K562 (cell line): ENCODE measurements around the gene BCR. TPM values are rescaled to one million over a fixed set of nuclear protein-coding genes. Genes with fewer than 3 reads are reported as not detected.

Experiments
- ATF7 ChIP-seq: fragments of 450-650 bp; IDR thresholded peaks from 2 replicates; pipeline ENCODE4 v1.7.1; 2014; ENCODE audit warnings: mild to moderate bottlenecking, moderate library complexity
- ETS2 ChIP-seq: IDR thresholded peaks from 2 replicates; pipeline ENCODE4 v1.6.1; 2016; ENCODE audit warnings: borderline replicate concordance, missing genetic modification characterization, mild to moderate bottlenecking, moderate library complexity, missing compliant biosample characterization; ENCODE audit not compliant: poor library complexity, severe bottlenecking
- PML ChIP-seq: IDR thresholded peaks from 2 replicates; pipeline ENCODE4 v1.6.1; 2012; ENCODE audit warnings: low read length, inconsistent platforms
- ZBTB34 ChIP-seq: fragments of 250-450 bp; sonication (Bioruptor Pico); IDR thresholded peaks from 2 replicates; pipeline ENCODE4 v1.8.0; 2021; ENCODE audit warnings: mild to moderate bottlenecking, moderate library complexity
- polyA plus RNA-seq, 8 experiments: library from polyadenylated mRNA; depleted of rRNA in 4 of 8; stranded (reverse) in 5 of 8; unstranded in 3 of 8; fragments of >200 nt; fragmentation: Nextera tagmentation in 2 of 8; fragmentation: Illumina TruSeq in 1 of 8; extraction: Ambion mirVana in 2 of 8; extraction: Trizol in 1 of 8; gene quantifications; 2 replicates each; pipeline versions ENCODE4 v1.2.1 to v1.2.3, GENCODE V29; 2011 to 2014; ENCODE audit warnings: inconsistent platforms in 1 of 8, missing spikeins in 1 of 8
- total RNA-seq, 7 experiments: library from RNA; depleted of rRNA in 6 of 7; stranded (reverse); fragments of >200 nt in 6 of 7; fragmentation: Illumina TruSeq in 2 of 7; extraction: Trizol in 2 of 7; gene quantifications; 2 replicates each; pipeline versions ENCODE4 v1.2.1 to v1.2.3, GENCODE V29; 2011 to 2021; ENCODE audit warnings: low replicate concordance in 1 of 7
- TF ChIP-seq, protein P1 (sequence below): fragments of 450-650 bp; formaldehyde crosslinking; IDR thresholded peaks from 2 replicates; pipeline ENCODE4 v1.4.0; 2020; ENCODE audit warnings: mild to moderate bottlenecking, moderate library complexity

The BCR gene
- total and polyA plus RNA-seq, 9 of the 15 experiments (the other 6 are each of a cell fraction or from before 2014, with no cell fraction given), result 0.41 to 150 (median 45.6) TPM

DNA sequence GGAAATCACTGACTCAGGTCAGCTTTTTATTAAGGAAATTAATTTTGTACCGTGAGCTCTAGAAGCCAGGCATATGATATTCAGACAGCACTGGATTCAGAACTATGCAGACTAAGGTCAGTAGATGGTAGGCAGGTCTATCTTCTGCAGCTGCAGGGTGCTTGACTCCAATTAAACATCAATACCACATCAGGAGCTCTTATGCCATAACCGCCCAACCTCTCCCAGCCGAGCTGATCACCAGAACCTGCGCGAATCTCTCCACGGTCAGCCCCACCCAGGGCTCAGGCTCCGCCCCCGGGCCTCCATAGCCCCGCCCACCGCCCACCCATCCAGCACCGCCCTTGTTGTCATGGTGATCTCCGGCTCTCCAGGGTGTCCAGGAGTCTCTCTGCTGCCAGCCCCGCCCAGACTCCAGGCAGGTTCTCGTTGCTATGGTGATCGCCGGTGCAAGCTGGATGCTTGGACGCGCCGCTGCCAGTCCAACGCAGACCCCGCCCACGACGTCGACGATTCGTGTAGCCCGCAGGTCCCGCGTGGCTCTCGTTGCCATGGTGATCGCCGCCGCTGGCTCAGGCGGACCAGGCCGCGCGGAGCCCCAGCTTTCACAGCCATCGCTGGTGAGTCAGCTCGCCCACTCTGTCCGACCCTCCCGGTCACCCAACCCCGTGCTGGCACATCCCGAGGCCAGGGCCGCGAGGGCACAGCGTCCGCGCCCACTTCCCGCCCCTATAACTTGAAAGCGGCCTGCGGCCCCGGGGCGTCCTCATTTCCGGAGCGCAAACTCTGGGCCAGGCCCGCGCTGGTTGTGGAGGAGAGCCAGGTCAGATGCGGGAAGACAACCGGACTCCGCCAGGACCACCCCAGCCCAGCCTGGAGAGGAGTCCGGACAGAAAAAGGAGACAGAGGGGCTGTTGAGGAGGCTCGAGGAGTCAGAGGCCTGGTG lies 35.1 kb upstream of the BCR start, which contains the start of gene RAB36 (continued):
- TF ChIP-seq, protein P1, sequence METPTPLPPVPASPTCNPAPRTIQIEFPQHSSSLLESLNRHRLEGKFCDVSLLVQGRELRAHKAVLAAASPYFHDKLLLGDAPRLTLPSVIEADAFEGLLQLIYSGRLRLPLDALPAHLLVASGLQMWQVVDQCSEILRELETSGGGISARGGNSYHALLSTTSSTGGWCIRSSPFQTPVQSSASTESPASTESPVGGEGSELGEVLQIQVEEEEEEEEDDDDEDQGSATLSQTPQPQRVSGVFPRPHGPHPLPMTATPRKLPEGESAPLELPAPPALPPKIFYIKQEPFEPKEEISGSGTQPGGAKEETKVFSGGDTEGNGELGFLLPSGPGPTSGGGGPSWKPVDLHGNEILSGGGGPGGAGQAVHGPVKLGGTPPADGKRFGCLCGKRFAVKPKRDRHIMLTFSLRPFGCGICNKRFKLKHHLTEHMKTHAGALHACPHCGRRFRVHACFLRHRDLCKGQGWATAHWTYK (CRISPR knock-in tag), result no peak
- TF ChIP-seq ETS2, result no peak
- TF ChIP-seq PML, result no peak
- TF ChIP-seq ATF7, result no peak
- TF ChIP-seq ZBTB34 (CRISPR knock-in tag), result no peak
